OCI-LY1 (cell line): Measurements from ENCODE around the gene ABL2.

Experiments
- CTCF ChIP-seq: fragments of 200-600 bp; sonication (generic), shearing (Covaris generic); IDR thresholded peaks from 2 replicates; pipeline ENCODE4 v1.5.1; 2017; ENCODE audit warnings: mild to moderate bottlenecking, antibody characterized with exemption, low read length, moderate library complexity, mixed read lengths
- EZH2 ChIP-seq: fragments of 200-600 bp; sonication (generic), shearing (Covaris generic); IDR thresholded peaks from 2 replicates; pipeline ENCODE4 v1.8.0; 2017; ENCODE audit warnings: borderline replicate concordance, mixed run types, mild to moderate bottlenecking, antibody characterized with exemption, low read length, moderate library complexity, mixed read lengths

GRCh38 chr1:179156026-179156425, 73.5 kb downstream of the ABL2 start:
- TF ChIP-seq CTCF (no peak), EZH2 (no peak)
